HG03354 (cell line): ENCODE results near the gene MRPL54.

Experiments used
- ATAC-seq: cut with Tn5 transposase; IDR thresholded peaks from one replicate; pipeline ENCODE4 v1.9.1; 2021; ENCODE audit warnings: mild to moderate bottlenecking; ENCODE audit not compliant: unreplicated experiment, poor library complexity, severe bottlenecking

Gene MRPL54

DNA sequence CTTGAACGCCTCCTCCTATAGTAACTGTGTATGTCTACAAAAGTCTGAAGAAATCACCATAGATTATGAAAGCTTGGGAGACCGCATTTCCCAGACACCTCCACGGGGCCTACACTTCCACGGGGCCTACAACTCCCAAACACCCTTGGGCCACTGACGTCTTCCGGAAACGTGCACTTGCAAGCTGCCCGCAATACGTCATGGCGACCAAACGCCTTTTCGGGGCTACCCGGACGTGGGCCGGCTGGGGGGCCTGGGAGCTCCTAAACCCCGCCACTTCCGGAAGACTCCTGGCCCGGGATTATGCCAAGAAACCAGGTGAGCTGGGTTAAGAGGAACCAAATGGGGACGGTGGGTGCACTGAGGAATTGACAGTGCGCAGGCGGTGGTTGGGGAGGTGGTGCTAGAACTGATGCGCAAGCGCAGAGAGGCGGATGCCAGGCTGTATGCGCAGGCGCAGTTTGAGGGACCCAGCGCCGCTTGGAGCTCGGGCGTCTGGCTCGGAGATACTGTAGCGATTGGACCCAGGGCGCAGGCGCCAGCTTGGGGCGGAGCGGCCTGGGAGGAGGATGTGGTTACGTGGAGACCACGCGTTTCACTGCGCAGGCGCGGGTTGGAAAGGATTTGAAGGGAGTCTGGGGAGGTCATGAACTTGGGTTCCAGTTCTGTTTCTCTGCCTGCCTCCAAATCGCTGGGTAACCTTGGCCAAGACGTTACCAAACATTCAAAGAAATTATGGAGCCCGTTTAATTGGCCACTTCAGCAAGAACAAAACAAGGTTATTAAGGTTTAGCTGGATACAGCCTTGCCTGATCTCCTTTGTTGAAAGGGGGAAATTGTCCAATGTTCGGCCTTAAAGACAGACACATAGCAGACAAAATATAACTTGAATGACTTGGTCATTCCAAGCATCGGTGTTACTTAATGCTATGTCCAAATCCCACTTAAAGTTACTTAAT lies at the start of gene MRPL54:
Gene MRPL54 (plus strand): TSS at position 182 of the 959 bp plus-strand sequence. CDS start 19 bp downstream, at position 201.
- ATAC-seq, result peak; percentile 77

DNA sequence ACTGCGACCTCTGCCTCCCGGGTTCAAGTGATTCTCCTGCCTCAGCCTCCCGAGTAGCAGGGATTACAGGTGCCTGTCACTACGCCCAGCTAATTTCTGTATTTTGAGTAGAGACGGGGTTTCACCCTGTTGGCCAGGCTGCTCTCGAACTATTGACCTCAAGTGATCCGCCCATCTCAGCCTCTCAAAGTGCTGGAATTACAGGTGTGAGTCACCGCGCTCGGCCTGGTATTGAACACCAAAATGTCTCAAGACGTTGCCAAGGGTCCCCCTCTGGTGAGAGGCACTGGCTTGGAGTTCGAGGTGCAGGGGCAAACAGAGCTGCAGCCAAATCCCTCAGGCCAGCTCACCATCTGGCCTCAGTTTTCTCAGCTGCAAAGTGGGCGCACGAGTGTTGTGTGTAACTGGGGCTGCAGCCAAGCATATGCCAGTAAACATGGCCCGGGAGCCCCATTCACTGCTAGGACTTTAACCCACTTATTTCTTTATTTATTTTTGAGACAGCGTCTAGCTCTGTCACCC lies 46.3 kb upstream of the MRPL54 start:
- no peak for ATAC-seq

DNA sequence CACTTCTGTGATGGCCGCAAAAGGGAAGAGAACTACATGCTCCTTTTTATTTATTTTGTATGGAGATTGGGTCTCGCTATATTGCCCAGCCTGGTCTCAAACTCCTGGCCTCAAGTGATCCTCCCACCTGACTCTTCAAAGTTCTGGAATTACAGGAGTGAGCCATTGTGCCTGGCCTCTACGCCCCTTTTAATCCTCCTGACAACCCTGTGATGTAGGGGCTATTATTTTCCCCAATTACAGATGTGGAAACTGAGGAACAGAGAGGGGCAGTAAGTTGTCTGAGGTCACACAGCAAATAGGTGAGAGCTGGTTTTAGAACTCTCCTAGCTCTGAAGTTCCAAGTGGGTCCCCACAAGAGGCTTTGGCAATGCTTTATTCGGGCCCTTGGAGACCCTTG lies 42.6 kb upstream of the MRPL54 start:
- ATAC-seq, result no peak

DNA sequence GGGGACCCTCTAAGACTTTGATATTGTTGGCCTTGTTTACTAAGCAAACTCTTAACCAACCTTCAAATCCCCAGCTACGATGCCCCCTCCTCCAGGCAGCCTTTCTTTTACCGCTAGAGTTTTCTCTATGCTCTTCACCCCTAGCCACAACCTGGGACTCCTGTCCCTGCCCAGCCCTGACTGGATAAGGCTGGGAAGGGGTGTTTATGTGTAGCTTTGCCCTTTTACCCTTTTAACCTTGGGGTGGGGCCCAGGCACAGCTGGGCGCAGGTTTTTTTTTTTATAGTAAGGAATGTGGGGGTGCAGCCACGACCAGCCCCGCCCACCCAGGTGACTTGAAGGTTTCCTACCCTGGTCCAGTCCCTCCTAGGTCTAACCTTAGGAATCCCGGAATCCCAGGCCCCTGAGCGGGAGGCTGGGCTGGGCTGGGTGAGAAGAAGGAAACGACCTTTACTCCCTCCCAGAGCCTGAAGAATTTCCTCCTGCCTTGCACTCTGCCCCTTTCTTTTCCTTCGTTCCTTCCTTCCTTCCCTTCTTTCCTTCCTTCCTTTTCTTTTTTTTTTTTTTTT lies 42.0 kb upstream of the MRPL54 start:
- ATAC-seq, result no peak

DNA sequence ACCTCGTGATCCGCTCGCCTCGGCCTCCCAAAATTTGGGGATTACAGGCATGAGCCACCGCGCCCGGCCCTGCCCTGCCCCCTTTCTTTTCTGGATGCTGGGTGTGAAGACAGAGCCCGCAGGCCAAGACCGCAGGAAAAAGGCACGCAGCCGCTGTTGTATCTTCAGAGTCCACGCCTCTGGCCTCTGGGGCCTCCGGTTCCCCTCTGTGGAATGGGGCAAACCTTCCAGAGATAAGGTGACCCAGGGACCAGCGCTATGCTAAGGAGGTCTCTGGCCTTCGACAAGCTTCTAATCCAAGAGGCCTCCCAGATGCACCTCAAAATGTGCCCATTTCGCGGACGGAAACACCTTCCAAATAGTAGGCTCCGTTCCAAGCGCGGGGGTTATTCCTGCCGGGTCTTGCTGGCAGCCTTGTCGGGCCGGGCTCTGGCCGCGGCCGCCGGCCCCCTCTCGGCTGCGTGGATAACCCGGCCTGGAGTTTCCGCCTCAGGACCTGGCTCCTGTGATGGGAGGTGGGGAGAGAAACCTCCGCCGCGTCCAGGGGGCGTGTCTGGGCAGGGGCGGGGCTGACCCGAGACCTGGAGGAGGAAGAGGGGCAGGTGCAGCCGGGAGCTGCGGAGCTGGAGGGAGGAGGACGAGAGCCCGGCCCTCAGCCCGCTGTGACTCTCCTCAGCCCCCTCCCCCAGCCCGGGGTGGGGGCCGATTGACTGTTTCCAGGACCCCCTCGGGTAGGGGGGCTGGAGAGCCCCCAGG lies 41.2 kb upstream of the MRPL54 start:
- ATAC-seq, result no peak

DNA sequence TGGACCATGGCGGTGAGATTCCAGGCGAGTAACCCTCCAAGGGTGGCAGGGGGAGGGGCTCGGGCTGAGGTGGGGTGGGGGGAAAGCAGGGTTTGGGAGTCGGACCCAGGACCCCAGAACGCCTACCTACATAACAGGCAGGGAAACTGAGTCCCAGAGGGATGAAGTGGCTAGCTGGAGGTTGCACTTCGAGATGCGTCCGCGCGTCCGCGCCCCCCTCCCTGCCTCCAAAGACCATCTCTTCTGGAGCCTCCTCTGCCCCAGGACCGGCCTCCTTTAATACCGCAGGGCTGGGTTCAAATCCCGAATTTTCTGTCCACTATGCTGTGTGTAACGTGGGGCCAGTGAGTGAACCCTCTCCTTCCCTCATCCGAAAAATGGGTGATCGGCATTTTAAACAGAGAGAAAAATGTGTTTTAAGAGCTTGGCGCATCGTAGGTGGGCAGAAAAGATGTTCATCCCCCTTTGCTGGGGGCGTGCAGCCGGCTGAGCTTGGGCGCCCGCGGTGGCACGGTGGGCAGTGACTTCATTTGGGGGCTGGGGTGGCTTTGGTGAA lies 40.5 kb upstream of the MRPL54 start:
- no peak for ATAC-seq

DNA sequence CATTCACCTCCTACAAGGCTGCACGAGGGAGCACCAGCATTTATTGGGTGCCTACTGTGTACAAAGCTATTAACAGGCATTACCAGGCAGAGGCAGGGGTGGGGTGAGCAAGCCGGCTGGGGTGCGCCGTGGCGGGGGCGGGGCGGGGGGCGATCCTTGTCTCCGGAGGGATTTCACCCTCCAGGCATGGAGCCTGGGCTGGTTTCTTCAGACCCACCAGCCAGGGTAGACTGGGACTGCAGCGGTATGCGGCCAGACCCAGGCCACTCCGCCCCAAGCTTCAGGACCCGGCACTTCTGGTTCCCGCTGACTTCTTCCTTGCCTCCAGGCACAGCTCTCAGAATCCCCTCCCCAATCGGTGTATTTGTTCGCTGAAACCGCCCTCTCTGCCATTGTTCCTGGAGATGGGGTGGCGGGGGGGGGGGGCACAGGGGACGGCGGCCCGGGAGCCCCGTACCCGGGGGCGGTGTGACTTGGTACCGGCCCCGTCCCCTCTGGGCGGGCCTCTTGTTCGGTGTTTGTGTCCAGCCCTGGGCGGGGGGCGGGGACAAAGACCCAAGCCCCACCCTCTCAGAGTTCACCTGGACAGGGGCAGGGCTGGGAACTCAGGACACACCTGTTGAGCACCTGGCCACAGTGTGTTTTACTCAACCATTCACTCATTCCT lies 39.9 kb upstream of the MRPL54 start:
- ATAC-seq, result no peak

DNA sequence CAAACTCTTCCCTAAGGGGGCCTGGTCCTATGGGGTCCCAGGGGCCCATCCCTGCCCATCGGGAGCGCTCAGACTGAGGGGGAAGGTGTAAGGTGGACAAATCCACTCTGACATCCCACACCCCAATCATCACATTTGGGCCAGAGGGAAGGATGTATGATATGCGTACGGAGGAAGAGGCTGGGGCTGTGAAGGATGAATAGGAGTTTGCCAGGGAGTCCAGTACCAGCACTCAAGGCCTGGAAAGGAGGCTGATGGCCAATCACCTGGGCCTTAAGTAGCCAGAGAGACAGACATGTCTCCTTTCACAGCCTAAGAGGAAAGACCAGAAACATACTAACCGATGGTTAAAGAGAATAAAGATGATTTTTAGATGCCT lies 39.4 kb upstream of the MRPL54 start:
- no peak for ATAC-seq

DNA sequence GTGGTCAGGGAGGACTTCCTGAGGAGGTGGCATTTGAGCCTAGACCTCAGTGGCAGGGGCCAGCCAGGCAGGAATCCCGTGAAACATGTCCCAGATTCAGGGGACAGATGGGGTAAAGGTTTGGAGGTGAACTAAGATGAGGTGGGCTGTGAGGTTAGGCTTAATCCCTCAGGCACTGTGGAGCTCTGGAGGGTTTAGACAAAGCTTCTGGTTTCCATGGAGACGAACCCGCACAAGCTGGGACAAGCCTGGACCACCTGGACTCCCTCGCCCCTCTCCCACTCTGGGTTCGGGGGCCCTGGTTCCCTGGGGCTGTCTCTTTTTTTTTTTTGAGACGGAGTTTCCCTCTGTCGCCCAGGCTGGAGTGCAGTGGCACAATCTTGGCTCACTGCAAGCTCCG lies 38.6 kb upstream of the MRPL54 start:
- no peak for ATAC-seq

DNA sequence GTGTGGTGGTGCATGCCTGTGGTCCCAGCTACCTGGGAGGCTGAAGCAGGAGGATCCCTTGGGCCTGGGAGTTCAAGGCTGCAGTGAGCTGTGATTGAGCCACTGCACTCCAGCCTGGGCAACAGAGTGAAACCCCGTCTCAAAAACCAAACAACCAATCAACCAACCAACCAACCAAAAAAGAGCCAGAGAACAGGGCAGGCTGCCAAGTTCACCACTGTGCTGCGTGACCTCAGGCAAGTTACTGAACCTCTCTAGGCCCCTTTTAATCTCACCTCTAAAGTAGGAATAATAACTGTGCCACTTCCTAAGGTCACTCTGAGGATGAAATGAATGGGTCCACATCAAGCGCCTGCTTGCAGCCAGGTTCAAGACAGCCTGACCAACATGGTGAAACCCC lies 37.4 kb upstream of the MRPL54 start:
- ATAC-seq, result no peak

DNA sequence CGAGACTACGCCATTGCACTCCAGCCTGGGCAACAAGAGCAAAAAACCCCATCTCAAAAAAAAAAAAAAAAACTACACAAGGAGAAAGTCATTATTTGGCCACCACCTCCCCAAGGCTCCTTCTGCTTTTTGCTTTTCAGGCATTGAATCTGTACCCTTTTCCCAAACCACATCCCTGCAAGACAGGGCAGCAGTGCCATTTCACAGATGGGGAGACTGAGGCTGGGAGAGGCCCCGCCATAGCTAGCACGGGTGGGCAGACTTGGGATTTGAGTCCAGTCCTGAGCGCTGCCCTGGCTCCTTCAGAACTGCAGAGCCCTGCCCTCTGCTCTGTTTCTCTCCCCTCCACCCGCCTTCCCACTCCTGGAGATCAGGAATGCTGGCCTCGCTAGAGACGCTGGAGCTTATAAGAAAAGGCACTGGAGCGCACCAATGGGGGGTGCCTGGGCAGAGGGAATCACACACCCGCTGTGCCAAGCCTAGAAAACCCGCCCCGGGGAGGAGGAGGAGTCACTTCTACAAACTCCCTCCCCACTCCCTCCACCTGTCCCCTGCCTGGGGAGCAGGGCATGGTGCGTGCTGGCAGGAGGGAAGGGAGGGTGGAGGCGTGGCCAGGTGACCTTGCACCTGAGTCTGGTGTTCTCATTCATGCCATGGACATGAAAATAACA lies 36.7 kb upstream of the MRPL54 start:
- no peak for ATAC-seq

DNA sequence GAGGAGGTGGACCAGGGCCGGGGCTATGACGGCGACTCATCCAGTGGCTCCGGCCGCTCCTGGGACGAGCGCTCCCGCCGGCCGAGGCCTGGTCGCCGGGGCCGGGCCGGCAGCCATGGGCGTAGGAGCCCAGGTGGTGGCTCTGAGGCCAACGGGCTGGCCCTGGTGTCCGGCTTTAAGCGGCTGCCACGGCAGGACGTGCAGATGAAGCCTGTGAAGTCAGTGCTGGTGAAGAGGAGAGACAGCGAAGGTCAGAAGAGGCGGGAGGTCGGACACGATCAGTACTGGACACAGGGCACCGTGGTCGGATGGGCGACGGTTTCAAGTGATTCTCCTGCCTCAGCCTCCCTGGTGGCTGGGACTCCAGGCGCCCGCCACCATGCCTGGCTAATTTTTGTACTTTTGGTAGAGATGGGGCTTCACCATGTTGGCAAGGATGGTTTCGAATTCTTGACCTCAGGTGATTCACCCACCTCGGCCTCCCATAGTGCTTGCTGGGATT lies 32.0 kb upstream of the MRPL54 start:
- no peak for ATAC-seq

DNA sequence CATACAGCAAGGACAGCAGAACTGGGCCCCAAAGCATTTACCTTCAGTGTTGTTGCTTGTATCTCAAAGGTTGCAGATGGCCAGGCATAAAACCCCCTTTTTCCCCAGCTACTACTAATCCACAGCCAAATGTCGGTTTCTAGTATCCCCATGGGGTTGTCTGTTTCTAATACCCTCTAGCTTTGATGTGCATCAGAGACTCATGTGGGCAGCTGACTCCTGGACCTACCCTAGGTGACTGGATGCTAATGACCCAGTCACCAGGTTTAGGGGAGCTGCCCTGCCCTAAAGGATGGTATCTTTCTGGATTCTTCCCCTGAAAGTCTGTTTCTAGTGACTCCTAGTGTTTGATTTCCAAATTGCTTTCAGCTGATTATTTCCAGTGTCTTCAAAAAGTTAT lies 30.4 kb upstream of the MRPL54 start:
- ATAC-seq, result no peak

DNA sequence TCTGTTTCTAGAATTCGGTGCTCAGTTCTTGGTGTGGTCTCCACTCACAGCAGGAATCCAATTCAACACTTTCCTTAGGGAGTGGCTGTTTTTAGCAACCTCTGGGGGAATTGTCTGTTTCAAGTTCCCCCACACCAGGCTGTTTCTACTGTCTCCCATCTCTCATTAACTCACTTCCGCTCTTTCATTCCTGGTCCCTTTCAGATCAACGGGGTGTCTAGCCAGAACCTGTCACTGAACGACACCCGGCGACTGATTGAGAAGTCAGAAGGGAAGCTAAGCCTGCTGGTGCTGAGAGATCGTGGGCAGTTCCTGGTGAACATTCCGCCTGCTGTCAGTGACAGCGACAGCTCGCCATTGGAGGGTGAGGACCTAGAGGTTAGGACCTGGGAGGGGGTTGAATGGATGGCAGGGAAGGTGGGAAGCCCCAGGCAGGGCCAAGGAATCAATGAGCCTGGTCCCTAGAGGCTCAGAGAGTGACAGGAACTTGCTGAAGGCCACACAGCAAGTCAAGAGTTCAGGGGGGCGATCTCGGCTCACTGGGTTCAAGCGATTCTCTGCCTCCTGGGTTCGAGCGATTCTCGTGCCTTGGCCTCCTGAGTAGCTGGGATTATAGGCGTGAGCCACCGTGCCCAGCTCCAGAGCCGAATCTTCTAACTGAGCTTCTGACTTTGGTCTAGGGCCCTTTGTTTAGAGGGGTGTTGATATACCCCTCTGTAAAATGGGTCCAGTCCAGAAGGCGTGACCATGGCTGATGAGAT lies 28.8 kb upstream of the MRPL54 start:
- ATAC-seq, result no peak

DNA sequence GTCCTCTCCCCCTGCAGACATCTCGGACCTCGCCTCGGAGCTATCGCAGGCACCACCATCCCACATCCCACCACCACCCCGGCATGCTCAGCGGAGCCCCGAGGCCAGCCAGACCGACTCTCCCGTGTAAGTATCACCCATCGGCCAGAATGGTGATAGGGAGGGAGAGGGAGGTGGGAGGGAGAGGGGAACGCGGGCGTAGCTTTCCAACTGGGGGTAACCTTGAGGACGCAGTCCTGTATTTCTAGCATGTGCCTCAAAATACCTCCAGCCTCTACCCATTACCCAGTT lies 28.2 kb upstream of the MRPL54 start:
- no peak for ATAC-seq

DNA sequence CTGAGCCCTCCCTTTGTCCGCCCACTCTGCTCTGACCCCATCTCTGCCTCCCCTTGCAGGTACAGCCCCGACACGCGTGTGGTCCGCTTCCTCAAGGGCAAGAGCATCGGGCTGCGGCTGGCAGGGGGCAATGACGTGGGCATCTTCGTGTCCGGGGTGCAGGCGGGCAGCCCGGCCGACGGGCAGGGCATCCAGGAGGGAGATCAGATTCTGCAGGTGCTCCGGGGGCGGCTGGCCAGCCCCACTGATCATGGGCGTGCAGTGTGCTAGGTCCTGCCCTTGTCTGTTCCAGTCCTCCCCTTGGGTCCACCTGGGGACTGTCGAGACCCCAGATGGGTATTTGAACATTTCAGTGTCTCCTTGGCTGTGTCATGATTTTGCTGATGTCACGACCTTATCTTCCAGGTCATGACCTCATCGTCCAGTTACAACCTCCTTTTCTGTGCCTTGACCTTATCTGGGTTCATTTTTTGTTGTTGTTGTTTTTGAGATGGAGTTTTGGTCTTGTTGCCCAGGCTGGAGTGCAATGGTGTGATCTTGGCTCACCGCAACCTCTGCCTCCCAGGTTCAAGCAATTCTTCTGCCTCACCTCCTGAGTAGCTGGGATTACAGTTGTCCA lies 26.3 kb upstream of the MRPL54 start:
- no peak for ATAC-seq

DNA sequence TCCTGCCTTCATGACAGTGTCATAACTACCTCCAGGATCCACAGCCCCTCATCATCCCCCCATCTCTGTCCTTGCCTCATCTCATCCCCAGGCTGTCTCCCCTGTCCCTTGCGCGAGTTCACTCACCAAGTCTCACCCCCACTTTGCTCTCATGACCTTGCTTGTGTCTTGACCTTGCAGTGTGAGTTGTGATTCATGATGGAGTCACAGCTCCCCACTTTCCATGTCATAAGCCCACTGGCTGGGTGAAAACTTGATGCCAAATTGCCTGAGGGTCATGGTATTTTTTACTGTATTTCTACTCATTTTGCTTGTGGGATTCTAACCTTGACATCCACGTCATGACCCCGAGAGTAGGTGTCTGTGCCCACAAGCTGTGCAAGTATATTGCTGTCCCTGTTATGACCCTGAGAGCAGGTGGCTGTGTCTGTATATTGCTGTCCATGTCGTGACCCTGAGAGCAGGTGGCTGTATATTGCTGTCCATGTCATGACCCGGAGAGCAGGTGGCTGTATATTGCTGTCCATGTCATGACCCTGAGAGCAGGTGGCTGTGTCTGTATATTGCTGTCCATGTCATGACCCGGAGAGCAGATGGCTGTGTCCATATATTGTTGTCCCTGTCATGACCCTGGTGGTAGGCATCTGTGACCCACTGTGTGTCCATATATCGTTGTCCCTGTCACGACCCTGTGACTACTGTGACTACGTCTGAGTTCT lies 24.8 kb upstream of the MRPL54 start:
- no peak for ATAC-seq
